ENCODE results near the gene KRT71.

The KRT71 gene

GRCh38 chr12:52535574-52535973 lies 17.4 kb downstream of the KRT71 start:
- DNase-seq = no peak

- DNase-seq = no peak
Measured at GRCh38 chr12:52534482-52534881, 18.5 kb downstream of the KRT71 start.

- no peak for DNase-seq
Measured at GRCh38 chr12:52533686-52534470, 19.1 kb downstream of the KRT71 start.

GRCh38 chr12:52532636-52533035 lies 20.3 kb downstream of the KRT71 start:
- no peak for DNase-seq

GRCh38 chr12:52531566-52532300 lies 21.2 kb downstream of the KRT71 start:
- DNase-seq = no peak

- DNase-seq = no peak
Measured at GRCh38 chr12:52530905-52531304, 22.0 kb downstream of the KRT71 start.

- DNase-seq = no peak
Measured at GRCh38 chr12:52530366-52530765, 22.6 kb downstream of the KRT71 start.

GRCh38 chr12:52529846-52530245 lies 23.1 kb downstream of the KRT71 start:
- DNase-seq = no peak

- no peak for DNase-seq
Measured at GRCh38 chr12:52529417-52529816, 23.5 kb downstream of the KRT71 start.

- DNase-seq = no peak
Measured at GRCh38 chr12:52528641-52529143, 24.3 kb downstream of the KRT71 start.

- DNase-seq = no peak
Measured at GRCh38 chr12:52527121-52527800, 25.7 kb downstream of the KRT71 start.

GRCh38 chr12:52526511-52526951 lies 26.4 kb downstream of the KRT71 start:
- DNase-seq = no peak

GRCh38 chr12:52525661-52526499 lies 27.1 kb downstream of the KRT71 start:
- DNase-seq = no peak

GRCh38 chr12:52524898-52525591 lies 27.9 kb downstream of the KRT71 start:
- DNase-seq = no peak

- DNase-seq = no peak
Measured at GRCh38 chr12:52524241-52524897, 28.6 kb downstream of the KRT71 start.

GRCh38 chr12:52523824-52524223 lies 29.1 kb downstream of the KRT71 start:
- DNase-seq = no peak

- no peak for DNase-seq
Measured at GRCh38 chr12:52522346-52523011, 30.5 kb downstream of the KRT71 start.

- no peak for DNase-seq
Measured at GRCh38 chr12:52521568-52522266, 31.2 kb downstream of the KRT71 start.

- DNase-seq = no peak
Measured at GRCh38 chr12:52521175-52521567, 31.8 kb downstream of the KRT71 start.
